NCI-H1417 (cell line): Measurements from ENCODE around the gene ASCL1.
A peak's percentile ranks its signal among the peaks of the same experiment; 100 is the strongest.

ENCODE experiments used
- DNase-seq, 3 experiments: peaks; one replicate each; lab custom pipeline; 2025; lab: John Stamatoyannopoulos, UW

Gene ASCL1

DNA sequence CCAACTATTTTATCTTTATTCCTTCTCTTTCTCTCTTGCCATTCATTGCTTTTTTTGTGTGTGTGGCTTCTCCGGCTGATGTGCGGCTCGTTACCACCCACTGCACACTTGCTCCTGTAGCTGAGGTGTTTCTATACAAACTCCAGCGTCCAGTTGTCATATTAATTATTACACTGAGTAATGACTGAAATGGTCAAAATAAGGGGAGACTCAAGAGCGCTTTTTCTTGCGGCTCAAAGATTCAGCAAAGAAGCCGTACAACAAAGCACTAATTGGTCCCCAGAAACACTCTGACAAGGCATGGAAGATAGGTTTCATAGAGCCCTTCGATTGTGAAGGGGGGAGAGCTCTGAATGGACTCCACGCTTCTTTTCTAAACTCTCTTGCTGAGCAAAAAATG is 5.6 kb upstream of the ASCL1 start:
- peak; percentile 75 to 92 (median 80) for DNase-seq

DNA sequence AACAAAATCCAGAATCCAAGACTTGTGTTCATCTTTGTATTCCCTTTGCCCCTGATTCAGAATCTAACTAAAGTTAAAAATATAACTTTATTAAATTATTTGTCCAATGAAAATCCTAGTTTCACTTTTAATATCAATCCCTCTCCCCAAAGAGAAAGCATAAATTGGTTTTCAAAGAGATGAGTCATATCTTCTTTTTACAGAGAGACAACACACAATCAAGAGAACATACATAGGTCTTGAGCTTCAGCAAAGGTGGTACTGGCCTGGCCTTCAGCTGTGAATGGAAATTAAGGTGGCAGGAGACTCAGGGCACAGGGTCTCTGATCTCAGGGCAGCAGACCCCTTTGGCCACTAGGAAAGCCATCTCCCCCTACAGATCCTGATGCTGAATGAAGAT is 4.3 kb upstream of the ASCL1 start:
- DNase-seq: peak in 1 of 3 experiments; percentile 51

GRCh38 chr12:102954134-102954533 is 3.3 kb upstream of the ASCL1 start:
- peak in 2 of 3 experiments; percentile 20 to 40 for DNase-seq

DNA sequence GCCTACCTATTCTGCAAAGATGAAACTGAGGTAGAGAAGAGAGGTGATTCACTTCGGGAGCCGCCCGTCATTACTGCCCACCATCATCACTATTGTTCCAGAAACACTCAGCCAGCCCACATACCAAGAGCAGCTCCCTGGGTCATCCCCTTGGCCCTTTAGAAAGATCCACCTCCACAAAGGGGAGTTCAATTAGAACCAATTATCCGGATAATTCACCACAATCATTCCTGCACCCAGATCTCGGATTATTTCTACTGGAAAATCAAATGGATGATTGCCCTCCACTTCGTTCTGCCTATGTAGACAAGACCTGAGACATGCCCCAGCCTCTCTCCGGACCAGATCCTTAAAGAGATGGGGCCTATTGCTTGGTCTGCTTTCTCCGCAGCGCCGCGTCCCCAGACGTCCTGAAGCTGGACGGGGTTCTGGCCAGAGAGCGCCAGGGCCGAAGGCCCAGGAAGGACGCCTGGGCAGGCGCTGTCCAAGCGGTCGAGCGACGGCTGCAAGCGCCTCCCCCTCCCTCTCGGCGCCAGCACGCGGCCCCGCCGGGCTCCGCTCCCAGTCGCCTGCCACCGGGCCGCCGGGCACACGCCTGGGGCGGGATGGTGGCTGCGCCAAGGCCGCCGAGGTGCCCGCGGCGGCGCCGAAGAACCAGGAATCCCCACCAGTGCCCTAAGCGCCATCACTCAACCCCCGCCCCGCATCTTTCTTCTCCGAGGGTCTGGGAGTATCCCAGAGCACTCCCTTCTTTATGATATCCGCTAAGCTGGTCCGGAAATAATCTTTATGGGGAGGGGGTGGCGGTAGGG is 1.3 kb upstream of the ASCL1 start:
- peak; percentile 67 to 90 (median 86) for DNase-seq

DNA sequence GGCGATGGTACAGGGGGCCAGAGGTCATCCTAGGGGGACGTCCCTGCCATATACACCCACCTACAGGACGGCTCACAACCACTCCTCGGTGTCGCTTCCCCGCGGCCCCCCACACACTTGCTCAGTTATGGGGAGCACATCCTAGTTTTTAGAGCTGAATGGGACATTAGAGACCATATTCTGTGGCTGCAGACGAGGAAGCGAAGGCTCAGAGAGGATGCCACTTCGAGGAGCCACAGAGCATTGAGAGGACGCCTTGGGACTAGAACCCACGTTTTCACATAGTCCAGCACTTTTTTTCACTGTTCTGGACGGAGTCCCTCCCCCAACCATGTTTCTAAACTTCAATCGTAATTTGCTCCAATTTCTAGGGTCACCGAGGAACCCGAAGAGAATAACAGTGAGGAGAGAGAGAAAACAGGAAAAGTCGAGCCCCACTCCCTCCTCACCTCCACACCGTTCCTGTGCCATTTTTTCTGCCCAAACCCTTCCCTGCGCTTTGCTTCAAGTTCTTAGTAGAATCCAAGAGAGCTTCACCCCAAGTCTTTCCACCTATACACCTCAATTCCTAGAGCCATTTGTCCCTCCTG is 641 bp upstream of the ASCL1 start:
- DNase-seq: peak; percentile 71 to 91 (median 88)

GRCh38 chr12:102958073-102958829 is 777 bp downstream of the ASCL1 start:
- peak; percentile 51 to 86 (median 83) for DNase-seq

DNA sequence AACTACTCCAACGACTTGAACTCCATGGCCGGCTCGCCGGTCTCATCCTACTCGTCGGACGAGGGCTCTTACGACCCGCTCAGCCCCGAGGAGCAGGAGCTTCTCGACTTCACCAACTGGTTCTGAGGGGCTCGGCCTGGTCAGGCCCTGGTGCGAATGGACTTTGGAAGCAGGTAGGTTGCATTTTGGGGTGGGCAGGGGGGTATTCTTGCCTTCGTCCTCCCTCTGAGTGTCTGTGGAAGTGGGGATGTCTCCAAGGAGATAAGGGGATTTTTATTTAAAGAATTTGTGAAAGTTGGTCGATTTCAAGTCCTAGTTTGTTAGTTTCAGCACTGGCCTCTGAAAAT is 1.3 kb downstream of the ASCL1 start:
- DNase-seq: peak in 1 of 3 experiments; percentile 50

DNA sequence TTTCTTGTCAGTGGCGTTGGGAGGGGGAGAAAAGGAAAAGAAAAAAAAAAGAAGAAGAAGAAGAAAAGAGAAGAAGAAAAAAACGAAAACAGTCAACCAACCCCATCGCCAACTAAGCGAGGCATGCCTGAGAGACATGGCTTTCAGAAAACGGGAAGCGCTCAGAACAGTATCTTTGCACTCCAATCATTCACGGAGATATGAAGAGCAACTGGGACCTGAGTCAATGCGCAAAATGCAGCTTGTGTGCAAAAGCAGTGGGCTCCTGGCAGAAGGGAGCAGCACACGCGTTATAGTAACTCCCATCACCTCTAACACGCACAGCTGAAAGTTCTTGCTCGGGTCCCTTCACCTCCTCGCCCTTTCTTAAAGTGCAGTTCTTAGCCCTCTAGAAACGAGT is 1.9 kb downstream of the ASCL1 start:
- peak; percentile 45 to 81 (median 60) for DNase-seq

- peak in 2 of 3 experiments; percentile 89 to 97 for DNase-seq
Measured at GRCh38 chr12:102960766-102961465, 3.4 kb downstream of the ASCL1 start.

DNA sequence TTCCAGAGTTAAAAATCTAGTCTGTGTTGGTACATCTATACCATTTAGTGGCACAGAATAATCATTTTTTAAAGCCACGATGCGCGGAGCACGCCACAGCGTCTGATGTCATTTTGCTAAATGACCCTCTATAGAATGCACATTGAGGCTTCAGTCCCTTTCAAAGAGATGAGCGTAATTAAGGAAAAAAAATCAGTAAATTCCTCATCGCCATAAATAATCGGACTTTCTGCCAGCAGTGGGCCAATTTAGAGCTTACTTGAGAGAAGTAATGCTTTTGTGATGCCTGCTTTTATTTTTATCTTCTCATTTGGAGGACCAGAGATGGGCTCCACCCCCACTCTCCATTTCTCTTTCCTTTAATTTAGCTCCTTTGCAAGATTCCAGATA is 4.0 kb downstream of the ASCL1 start:
- DNase-seq: peak; percentile 89 to 97 (median 97)

- peak; percentile 41 to 71 (median 58) for DNase-seq
Measured at GRCh38 chr12:102962532-102962931, 5.1 kb downstream of the ASCL1 start.

GRCh38 chr12:102962986-102963385 is 5.5 kb downstream of the ASCL1 start:
- no peak for DNase-seq

GRCh38 chr12:102963796-102964195 is 6.3 kb downstream of the ASCL1 start:
- peak in 1 of 3 experiments; percentile 40 for DNase-seq

DNA sequence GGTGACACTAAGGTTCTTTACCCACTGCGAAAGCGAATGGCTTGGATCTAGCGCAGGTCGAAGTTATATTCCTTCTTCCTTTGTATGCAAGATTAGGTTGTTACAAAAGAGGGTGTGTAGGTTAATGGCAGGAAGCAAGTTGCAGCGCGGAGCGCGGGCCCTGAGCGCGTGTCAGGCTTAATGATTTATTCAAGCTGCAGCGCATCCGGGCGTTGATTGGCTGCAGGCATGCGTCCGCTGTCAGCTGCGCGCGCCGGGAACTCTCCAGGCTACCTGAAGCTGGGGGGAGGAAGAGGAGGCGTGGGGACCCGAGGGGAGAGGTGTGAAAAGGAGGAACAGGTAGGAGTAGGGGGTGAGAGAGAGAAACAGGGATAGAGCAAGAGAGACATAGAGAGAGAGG is 7.4 kb downstream of the ASCL1 start:
- peak; percentile 97 to 99 (median 98) for DNase-seq

GRCh38 chr12:102965281-102966155 is 8.0 kb downstream of the ASCL1 start:
- peak; percentile 58 to 92 (median 90) for DNase-seq

DNA sequence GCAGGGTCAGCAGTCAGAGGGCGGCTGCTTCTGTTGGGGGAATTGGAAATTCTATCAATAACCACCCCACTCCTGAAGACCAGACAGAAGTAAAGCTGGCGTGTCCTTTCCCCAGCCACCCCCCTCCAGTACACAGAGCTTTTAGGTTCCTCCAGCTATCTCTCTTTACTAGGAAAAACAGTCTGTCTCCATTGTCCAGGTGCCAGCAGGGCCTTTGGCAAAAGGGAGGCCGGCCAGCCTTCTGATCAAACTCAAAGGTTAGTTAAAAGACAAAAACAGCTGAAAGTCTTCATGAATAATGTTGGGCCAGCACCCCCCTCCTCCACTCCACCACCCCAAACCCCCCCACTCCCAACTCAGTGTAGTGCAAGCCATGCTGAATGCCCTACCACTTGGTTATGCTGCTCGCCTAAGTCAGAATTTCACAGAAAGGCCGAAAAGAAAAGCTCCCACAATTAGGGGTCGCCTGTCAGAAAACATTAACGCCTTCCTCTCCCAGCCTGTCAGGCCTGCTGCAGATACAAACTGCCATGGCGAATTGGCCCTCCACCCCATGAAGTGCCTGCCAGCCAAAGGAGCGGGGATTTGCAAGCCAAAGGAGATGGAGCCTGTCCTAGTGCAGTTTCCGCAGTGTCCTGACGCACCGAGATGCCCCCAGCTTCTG is 8.9 kb downstream of the ASCL1 start:
- peak; percentile 11 to 63 (median 37) for DNase-seq

- no peak for DNase-seq
Measured at GRCh38 chr12:102970780-102971179, 13.3 kb downstream of the ASCL1 start.

DNA sequence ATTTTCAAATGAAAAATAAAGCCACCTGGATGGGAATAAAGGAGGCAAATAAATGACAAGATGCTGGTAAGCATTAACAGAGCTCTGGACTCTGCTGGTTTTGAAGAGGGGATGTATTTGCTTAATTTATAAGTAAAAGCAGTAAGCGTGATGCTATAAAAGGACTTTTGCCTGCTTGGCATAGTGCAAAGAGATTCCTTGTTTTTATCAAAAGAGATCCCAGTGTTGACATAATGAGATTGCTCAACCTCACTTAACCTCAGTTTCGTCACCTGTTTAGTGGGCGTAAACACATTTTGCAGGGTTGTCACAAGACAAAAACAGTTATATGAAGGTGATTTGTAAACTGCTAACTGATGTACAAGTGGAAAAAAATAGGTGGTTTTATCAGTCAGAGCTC is 13.8 kb downstream of the ASCL1 start:
- peak in 2 of 3 experiments; percentile 31 to 33 for DNase-seq

GRCh38 chr12:102973583-102973982 is 16.1 kb downstream of the ASCL1 start:
- no peak for DNase-seq

- peak in 1 of 3 experiments; percentile 10 for DNase-seq
Measured at GRCh38 chr12:102976609-102977280, 19.3 kb downstream of the ASCL1 start.
